ENCODE measurements around the gene TAF11L12.
"Not testable (repeated sequence)": the region's sequence is repeated elsewhere in the genome, so short reads cannot be mapped to it uniquely, and the experiment has no call there.

TAF11L12 gene

DNA sequence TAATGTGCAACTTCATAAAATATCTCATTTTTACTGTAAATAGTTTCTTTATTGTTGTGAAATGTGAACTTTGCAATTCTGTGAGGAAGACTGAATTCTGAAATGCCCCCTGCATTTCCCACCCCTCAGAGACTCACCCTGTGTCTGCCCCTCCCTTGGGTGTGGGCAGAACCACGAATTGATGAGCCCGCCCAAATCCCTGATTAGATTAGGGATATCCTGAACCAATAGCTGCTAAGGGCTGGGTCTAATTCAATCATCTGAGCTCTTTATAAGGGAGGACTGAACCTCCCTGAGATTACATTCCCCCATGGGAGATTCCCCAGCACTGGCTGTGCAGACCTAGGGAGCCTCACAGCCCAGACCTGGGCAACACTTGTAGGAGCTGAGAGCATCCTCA, at the start of gene TAF11L12:
TSS of gene TAF11L12 (plus strand) at position 301 of the 400 bp plus-strand sequence.
- not testable (repeated sequence) for DNase-seq; H3K4me3 ChIP-seq (ENCODE audit: low read depth, low read length); H3K36me3 ChIP-seq; H3K27me3 ChIP-seq (ENCODE audit: insufficient read depth, low read depth, severe bottlenecking); H3K9me3 ChIP-seq (ENCODE audit: severe bottlenecking); H3K27ac ChIP-seq

DNA sequence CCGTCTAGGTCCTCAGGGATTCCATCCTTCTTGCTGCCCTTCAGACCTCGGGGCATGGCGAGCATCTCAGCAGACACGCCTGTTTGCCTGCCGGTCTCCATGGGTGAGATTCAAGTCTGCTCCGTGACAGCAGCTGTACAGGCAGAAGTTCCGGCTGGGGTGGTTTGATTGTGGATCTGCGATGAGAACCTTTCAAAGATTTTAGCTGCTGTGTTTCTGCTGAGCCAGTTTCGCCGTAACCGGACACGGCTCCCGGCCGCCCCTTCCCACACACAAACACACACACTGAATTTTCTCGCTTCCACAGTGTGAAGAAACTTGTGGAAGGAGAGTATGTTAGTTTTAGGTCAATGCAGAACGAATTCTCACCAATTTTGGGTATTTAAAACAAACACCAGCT, 24.5 kb upstream of the TAF11L12 start, which contains the start of gene TAF11L7:
TSS of gene TAF11L7 (minus strand) at position 101 of the 400 bp plus-strand sequence.
- H3K9me3 ChIP-seq (ENCODE audit: severe bottlenecking); H3K4me3 ChIP-seq (ENCODE audit: low read depth, low read length); DNase-seq; H3K27ac ChIP-seq; H3K36me3 ChIP-seq; H3K27me3 ChIP-seq (ENCODE audit: insufficient read depth, low read depth, severe bottlenecking): not testable (repeated sequence)

DNA sequence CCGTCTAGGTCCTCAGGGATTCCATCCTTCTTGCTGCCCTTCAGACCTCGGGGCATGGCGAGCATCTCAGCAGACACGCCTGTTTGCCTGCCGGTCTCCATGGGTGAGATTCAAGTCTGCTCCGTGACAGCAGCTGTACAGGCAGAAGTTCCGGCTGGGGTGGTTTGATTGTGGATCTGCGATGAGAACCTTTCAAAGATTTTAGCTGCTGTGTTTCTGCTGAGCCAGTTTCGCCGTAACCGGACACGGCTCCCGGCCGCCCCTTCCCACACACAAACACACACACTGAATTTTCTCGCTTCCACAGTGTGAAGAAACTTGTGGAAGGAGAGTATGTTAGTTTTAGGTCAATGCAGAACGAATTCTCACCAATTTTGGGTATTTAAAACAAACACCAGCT, 19.3 kb upstream of the TAF11L12 start, which contains the start of gene TAF11L8:
TSS of gene TAF11L8 (minus strand) at position 101 of the 400 bp plus-strand sequence.
- not testable (repeated sequence) for H3K27ac ChIP-seq; H3K9me3 ChIP-seq (ENCODE audit: severe bottlenecking); DNase-seq; H3K27me3 ChIP-seq (ENCODE audit: insufficient read depth, low read depth, severe bottlenecking); H3K36me3 ChIP-seq; H3K4me3 ChIP-seq (ENCODE audit: low read depth, low read length)

DNA sequence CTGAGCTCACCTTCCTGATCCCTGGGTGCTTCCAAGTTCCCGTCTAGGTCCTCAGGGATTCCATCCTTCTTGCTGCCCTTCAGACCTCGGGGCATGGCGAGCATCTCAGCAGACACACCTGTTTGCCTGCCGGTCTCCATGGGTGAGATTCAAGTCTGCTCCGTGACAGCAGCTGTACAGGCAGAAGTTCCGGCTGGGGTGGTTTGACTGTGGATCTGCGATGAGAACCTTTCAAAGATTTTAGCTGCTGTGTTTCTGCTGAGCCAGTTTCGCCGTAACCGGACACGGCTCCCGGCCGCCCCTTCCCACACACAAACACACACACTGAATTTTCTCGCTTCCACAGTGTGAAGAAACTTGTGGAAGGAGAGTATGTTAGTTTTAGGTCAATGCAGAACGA, 15.9 kb upstream of the TAF11L12 start, which contains the start of gene TAF11L9:
TSS of gene TAF11L9 (minus strand) at position 140 of the 400 bp plus-strand sequence.
- not testable (repeated sequence) for H3K36me3 ChIP-seq; H3K9me3 ChIP-seq (ENCODE audit: severe bottlenecking); H3K27ac ChIP-seq; DNase-seq; H3K27me3 ChIP-seq (ENCODE audit: insufficient read depth, low read depth, severe bottlenecking); H3K4me3 ChIP-seq (ENCODE audit: low read depth, low read length)

DNA sequence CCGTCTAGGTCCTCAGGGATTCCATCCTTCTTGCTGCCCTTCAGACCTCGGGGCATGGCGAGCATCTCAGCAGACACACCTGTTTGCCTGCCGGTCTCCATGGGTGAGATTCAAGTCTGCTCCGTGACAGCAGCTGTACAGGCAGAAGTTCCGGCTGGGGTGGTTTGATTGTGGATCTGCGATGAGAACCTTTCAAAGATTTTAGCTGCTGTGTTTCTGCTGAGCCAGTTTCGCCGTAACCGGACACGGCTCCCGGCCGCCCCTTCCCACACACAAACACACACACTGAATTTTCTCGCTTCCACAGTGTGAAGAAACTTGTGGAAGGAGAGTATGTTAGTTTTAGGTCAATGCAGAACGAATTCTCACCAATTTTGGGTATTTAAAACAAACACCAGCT, 12.5 kb upstream of the TAF11L12 start, which contains the start of gene TAF11L10:
TSS of gene TAF11L10 (minus strand) at position 101 of the 400 bp plus-strand sequence.
- H3K36me3 ChIP-seq; H3K4me3 ChIP-seq (ENCODE audit: low read depth, low read length); H3K27ac ChIP-seq; H3K9me3 ChIP-seq (ENCODE audit: severe bottlenecking); DNase-seq; H3K27me3 ChIP-seq (ENCODE audit: insufficient read depth, low read depth, severe bottlenecking): not testable (repeated sequence)

DNA sequence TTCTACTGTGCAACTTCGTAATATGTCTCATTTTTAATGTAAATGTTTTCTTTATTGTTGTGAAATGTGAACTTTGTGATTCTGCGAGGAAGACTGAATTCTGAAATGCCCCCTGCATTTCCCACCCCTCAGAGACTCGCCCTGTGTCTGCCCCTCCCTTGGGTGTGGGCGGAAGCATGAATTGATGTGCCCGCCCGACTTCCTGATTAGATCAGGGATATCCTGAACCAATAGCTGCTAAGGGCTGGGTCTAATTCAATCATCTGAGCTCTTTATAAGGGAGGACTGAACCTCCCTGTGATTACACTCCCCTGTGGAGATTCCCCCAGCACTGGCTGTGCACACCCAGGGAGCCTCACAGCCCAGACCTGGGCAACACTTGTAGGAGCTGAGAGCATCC, 6.3 kb upstream of the TAF11L12 start, which contains the start of gene TAF11L11:
TSS of gene TAF11L11 (plus strand) at position 304 of the 400 bp plus-strand sequence.
- not testable (repeated sequence) for DNase-seq; H3K4me3 ChIP-seq (ENCODE audit: low read depth, low read length); H3K9me3 ChIP-seq (ENCODE audit: severe bottlenecking); H3K27me3 ChIP-seq (ENCODE audit: insufficient read depth, low read depth, severe bottlenecking); H3K27ac ChIP-seq; H3K36me3 ChIP-seq

DNA sequence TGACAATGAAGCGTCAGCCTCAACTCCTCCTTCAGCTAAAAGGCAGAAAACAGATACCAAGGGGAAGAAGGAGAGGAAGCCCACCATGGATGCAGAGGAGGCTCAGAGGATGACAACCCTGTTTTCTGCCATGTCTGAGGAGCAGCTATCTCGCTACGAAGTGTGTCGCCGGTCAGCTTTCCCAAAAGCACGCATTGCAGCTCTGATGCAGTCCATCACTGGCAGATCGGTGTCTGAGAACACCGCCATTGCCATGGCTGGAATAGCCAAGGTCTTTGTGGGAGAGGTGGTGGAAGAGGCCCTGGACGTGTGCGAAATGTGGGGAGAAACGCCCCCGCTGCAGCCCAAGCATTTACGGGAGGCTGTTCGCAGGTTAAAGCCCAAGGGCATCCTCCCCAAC, 5.2 kb upstream of the TAF11L12 start:
- Histone ChIP-seq H3K27me3 (ENCODE audit: insufficient read depth, low read depth, severe bottlenecking) (no peaks in the 10 kb centered on the region), H3K27ac (no peak overlapping the region), H3K36me3 (no peaks in the 10 kb centered on the region), H3K9me3 (ENCODE audit: severe bottlenecking) (no peaks in the 10 kb centered on the region), H3K4me3 (ENCODE audit: low read depth, low read length) (no peak overlapping the region)
- TF ChIP-seq, protein P1, sequence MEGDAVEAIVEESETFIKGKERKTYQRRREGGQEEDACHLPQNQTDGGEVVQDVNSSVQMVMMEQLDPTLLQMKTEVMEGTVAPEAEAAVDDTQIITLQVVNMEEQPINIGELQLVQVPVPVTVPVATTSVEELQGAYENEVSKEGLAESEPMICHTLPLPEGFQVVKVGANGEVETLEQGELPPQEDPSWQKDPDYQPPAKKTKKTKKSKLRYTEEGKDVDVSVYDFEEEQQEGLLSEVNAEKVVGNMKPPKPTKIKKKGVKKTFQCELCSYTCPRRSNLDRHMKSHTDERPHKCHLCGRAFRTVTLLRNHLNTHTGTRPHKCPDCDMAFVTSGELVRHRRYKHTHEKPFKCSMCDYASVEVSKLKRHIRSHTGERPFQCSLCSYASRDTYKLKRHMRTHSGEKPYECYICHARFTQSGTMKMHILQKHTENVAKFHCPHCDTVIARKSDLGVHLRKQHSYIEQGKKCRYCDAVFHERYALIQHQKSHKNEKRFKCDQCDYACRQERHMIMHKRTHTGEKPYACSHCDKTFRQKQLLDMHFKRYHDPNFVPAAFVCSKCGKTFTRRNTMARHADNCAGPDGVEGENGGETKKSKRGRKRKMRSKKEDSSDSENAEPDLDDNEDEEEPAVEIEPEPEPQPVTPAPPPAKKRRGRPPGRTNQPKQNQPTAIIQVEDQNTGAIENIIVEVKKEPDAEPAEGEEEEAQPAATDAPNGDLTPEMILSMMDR (IDR thresholded peaks at IDR 0.05; ENCODE audit: low read depth, low read length), result no peak
- no peak for DNase-seq

DNA sequence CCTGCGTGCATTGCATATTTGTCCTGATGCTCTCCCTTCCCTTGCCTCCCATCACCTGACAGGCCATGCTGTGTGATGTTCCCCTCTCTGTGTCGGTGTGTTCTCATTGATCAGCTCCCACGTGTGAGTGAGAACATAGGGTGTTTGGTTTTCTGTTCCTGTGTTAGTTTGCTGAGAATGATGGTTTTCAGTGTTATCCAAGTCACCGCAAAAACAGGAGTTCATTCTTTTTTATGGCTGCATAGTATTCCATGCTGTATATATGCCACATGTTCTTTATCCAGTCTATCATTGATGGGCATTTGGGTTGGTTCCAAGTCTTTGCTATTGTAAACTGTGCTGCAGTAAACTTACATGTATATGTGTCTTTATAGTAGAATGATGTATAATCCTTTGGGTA, 2.7 kb upstream of the TAF11L12 start:
- H3K27ac ChIP-seq; H3K9me3 ChIP-seq (ENCODE audit: severe bottlenecking); H3K4me3 ChIP-seq (ENCODE audit: low read depth, low read length); H3K27me3 ChIP-seq (ENCODE audit: insufficient read depth, low read depth, severe bottlenecking); DNase-seq; H3K36me3 ChIP-seq: not testable (repeated sequence)

DNA sequence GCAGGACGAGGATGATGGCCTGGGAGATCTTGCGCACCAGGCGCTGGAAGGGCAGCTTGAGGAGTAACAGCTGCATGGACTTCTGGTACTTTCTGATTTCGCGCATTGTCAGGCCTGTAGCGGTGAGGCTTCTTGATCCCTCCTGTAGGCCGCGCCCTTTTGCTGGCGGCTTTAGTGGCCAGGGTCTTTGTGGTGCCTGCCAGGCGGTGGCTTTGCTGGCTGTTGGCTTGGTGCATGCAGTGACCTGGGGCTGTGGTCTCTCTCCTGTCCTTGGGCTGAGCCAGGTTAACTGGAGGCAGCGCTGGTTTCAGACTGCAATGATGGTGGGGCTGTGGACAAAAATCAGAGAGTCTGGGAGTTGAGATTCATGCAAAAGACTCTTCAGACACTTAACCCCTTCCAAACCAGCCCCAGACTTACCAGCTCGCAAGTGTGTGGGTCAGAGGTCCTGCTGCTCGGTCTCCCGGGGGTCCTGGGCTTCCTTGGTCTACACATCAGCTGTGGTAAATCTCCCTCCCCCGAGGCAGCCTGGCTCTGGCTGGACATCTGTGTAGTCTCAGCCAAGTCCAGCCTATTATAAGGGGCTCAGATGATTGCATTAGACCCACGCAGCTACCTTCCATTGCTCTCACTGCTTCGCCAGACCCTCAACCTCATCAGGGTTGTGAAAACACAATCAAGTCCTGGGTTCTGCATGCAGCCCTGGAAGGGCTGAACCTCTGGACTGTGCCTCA, 4.8 kb downstream of the TAF11L12 start:
- DNase-seq, result no peak
- Histone ChIP-seq H3K9me3 (ENCODE audit: severe bottlenecking) (no peaks in the 10 kb centered on the region), H3K4me3 (ENCODE audit: low read depth, low read length) (no peak overlapping the region), H3K36me3 (no peaks in the 10 kb centered on the region), H3K27me3 (ENCODE audit: insufficient read depth, low read depth, severe bottlenecking) (no peaks in the 10 kb centered on the region), H3K27ac (no peak overlapping the region)
- TF ChIP-seq, protein P1 (IDR thresholded peaks at IDR 0.05; ENCODE audit: low read depth, low read length), result no peak
